H9 (cell line): ENCODE measurements around the gene TTC3. TPM values are rescaled to one million over a fixed set of nuclear protein-coding genes. Genes with fewer than 3 reads are reported as not detected.

Source experiments
- DNase-seq: peaks from one replicate; pipeline ENCODE4 v3.0.0-alpha.2; 2017
- H2AFZ ChIP-seq: one replicate; pipeline ENCODE4 v1.6.1; 2013; ENCODE audit warnings: mild to moderate bottlenecking, low read length, control low read depth, moderate library complexity
- H2AK5ac ChIP-seq: 2 replicates; pipeline ENCODE4 v1.6.1; 2013; ENCODE audit warnings: low read length, control low read depth, mixed read lengths; ENCODE audit not compliant: insufficient read length
- H2BK120ac ChIP-seq: one replicate; pipeline ENCODE4 v1.6.1; 2013; ENCODE audit warnings: low read depth, mild to moderate bottlenecking, low read length, control low read depth, inconsistent platforms; ENCODE audit not compliant: poor library complexity, severe bottlenecking
- H2BK12ac ChIP-seq: 2 replicates; pipeline ENCODE4 v1.6.1; 2013; ENCODE audit warnings: low read length, control low read depth, mixed read lengths, low read depth; ENCODE audit not compliant: insufficient read length
- H2BK15ac ChIP-seq: 2 replicates; pipeline ENCODE4 v1.6.1; 2013; ENCODE audit warnings: low read depth, low read length, control low read depth
- H2BK20ac ChIP-seq: one replicate; pipeline ENCODE4 v1.6.1; 2013; ENCODE audit warnings: low read depth, mild to moderate bottlenecking, low read length, control low read depth, inconsistent platforms; ENCODE audit not compliant: poor library complexity, severe bottlenecking
- H2BK5ac ChIP-seq: 2 replicates; pipeline ENCODE4 v1.6.1; 2013; ENCODE audit warnings: low read length, control low read depth, mixed read lengths; ENCODE audit not compliant: insufficient read length
- H3K14ac ChIP-seq: 2 replicates; pipeline ENCODE4 v1.6.1; 2013; ENCODE audit warnings: low read length, control low read depth; ENCODE audit not compliant: insufficient read depth
- H3K18ac ChIP-seq: 2 replicates; pipeline ENCODE4 v1.6.1; 2013; ENCODE audit warnings: low read depth, mild to moderate bottlenecking, mixed read lengths, low read length, control low read depth; ENCODE audit not compliant: insufficient read length
- H3K23ac ChIP-seq: 2 replicates; pipeline ENCODE4 v1.6.1; 2013; ENCODE audit warnings: low read length, control low read depth, mixed read lengths, low read depth; ENCODE audit not compliant: insufficient read length
- H3K23me2 ChIP-seq: 2 replicates; pipeline ENCODE4 v1.6.1; 2013; ENCODE audit warnings: low read depth, mild to moderate bottlenecking, mixed read lengths, low read length, control low read depth; ENCODE audit not compliant: insufficient read length, poor library complexity, severe bottlenecking
- H3K27ac ChIP-seq: 2 replicates; pipeline ENCODE4 v1.5.1; 2013; ENCODE audit warnings: low read length, control low read depth, mixed read lengths, low read depth; ENCODE audit not compliant: insufficient read length
- H3K27me3 ChIP-seq: 2 replicates; pipeline ENCODE4 v1.6.1; 2013; ENCODE audit warnings: low read length, control low read depth, inconsistent platforms; ENCODE audit not compliant: insufficient read depth
- H3K4ac ChIP-seq: 2 replicates; pipeline ENCODE4 v1.6.1; 2013; ENCODE audit warnings: low read depth, mild to moderate bottlenecking, control low read depth, inconsistent platforms, low read length, moderate library complexity
- H3K4me1 ChIP-seq: 2 replicates; pipeline ENCODE4 v1.6.1; 2013; ENCODE audit warnings: low read length, control low read depth, inconsistent platforms; ENCODE audit not compliant: insufficient read depth
- H3K4me2 ChIP-seq: 2 replicates; pipeline ENCODE4 v1.6.1; 2013; ENCODE audit warnings: low read length, control low read depth, mixed read lengths; ENCODE audit not compliant: insufficient read length, insufficient read depth
- H3K56ac ChIP-seq: 2 replicates; pipeline ENCODE4 v1.6.1; 2013; ENCODE audit warnings: low read depth, mild to moderate bottlenecking, mixed read lengths, low read length, control low read depth; ENCODE audit not compliant: insufficient read length
- H3K79me1 ChIP-seq: 2 replicates; pipeline ENCODE4 v1.6.1; 2013; ENCODE audit warnings: low read depth, mild to moderate bottlenecking, moderate library complexity, low read length, control low read depth, inconsistent platforms; ENCODE audit not compliant: insufficient read depth, poor library complexity, severe bottlenecking
- H3K79me2 ChIP-seq: 2 replicates; pipeline ENCODE4 v1.6.1; 2013; ENCODE audit warnings: low read length, control low read depth, inconsistent platforms; ENCODE audit not compliant: insufficient read depth
- H3K9ac ChIP-seq: 2 replicates; pipeline ENCODE4 v1.6.1; 2013; ENCODE audit warnings: low read length, control low read depth, mixed read lengths; ENCODE audit not compliant: insufficient read length; ENCODE audit errors: extremely low read depth
- H3K9me3 ChIP-seq: one replicate; pipeline ENCODE4 v1.6.1; 2013; ENCODE audit warnings: low read depth, low read length, inconsistent platforms; ENCODE audit not compliant: control insufficient read depth
- H3T11ph ChIP-seq: one replicate; pipeline ENCODE4 v1.6.1; 2013; ENCODE audit warnings: mild to moderate bottlenecking, low read length, control low read depth, inconsistent platforms
- H4K20me1 ChIP-seq: one replicate; pipeline ENCODE4 v1.6.1; 2013; ENCODE audit not compliant: control insufficient read depth, insufficient read length, insufficient read depth
- H4K5ac ChIP-seq: 2 replicates; pipeline ENCODE4 v1.6.1; 2013; ENCODE audit warnings: low read depth, mild to moderate bottlenecking, mixed read lengths, low read length, control low read depth; ENCODE audit not compliant: insufficient read length
- H4K8ac ChIP-seq: replicated peaks from 2 replicates; pipeline ENCODE4 v1.6.1; 2013; ENCODE audit warnings: low read length, control low read depth, mixed read lengths, low read depth; ENCODE audit not compliant: insufficient read length
- H4K91ac ChIP-seq: 2 replicates; pipeline ENCODE4 v1.6.1; 2013; ENCODE audit warnings: low read depth, mild to moderate bottlenecking, moderate library complexity, mixed read lengths, low read length, control low read depth; ENCODE audit not compliant: insufficient read length
- H3K27ac Mint-ChIP-seq, 3 experiments: 2 replicates in 2 of 3; 3 replicates in 1 of 3; pipeline ENCODE4 v1.8.0; 2020 to 2021; ENCODE audit warnings: mixed read lengths in 3 of 3, mild to moderate bottlenecking in 1 of 3, moderate library complexity in 1 of 3
- H3K27me3 Mint-ChIP-seq: 2 replicates; pipeline ENCODE4 v1.8.0; 2021; ENCODE audit warnings: low read depth, mild to moderate bottlenecking, moderate library complexity, mixed read lengths
- H3K36me3 Mint-ChIP-seq, 3 experiments: 2 replicates in 2 of 3; 3 replicates in 1 of 3; pipeline ENCODE4 v1.8.0; 2020 to 2021; ENCODE audit warnings: low read depth in 3 of 3, mixed read lengths in 3 of 3; ENCODE audit not compliant: insufficient read depth in 1 of 3
- H3K4me1 Mint-ChIP-seq, 2 experiments: 2 replicates each; pipeline ENCODE4 v1.8.0; 2020; ENCODE audit warnings: mixed read lengths in 2 of 2
- H3K4me3 Mint-ChIP-seq, 2 experiments: 2 replicates in 1 of 2; 3 replicates in 1 of 2; pipeline ENCODE4 v1.8.0; 2020 to 2021; ENCODE audit warnings: mild to moderate bottlenecking in 2 of 2, mixed read lengths in 2 of 2, moderate library complexity in 1 of 2
- H3K9me3 Mint-ChIP-seq, 2 experiments: 2 replicates in 1 of 2; 3 replicates in 1 of 2; pipeline ENCODE4 v1.8.0; 2020; ENCODE audit warnings: mild to moderate bottlenecking in 2 of 2, mixed read lengths in 2 of 2, moderate library complexity in 1 of 2
- total RNA-seq: library from RNA; stranded (reverse); gene quantifications from 2 replicates; pipeline ENCODE4 v1.2.1, GENCODE V29; 2021
- TF ChIP-seq, protein P1 (sequence below): fragments of 200-600 bp; sonication (generic); conservative IDR thresholded peaks from 3 replicates; pipeline ENCODE4 v1.8.0; 2021; ENCODE audit warnings: antibody characterized with exemption, mild to moderate bottlenecking

The TTC3 gene
- total RNA-seq, 1 experiment from 2014 or later, result 46.5 TPM

DNA sequence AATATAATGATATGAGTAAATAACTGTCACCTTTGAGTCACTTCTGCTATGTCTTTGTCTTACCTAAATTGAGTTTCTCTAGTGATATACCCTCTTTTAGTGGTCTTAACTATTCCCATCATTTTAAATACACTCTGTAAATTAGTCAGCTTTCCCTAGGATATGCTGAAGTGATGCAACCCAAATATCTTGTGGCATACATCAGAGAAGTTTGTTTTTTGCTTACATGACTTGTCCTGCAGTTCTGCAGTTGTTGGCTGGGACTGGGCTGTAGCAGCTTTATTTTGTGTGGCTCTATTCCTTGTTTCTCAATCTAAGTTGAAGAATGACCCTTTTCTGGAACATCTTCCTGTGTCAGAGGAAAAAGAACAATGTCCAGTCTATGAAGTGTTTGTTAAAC lies 76.4 kb downstream of the TTC3 start:
- Histone ChIP-seq H4K5ac (no peak overlapping the region), H2BK5ac (no peak overlapping the region), H2AFZ (no peak overlapping the region), H3K9me3 (no peaks in the 10 kb centered on the region), H2BK120ac (no peak overlapping the region), H3K4me2 (no peak overlapping the region), H3K27me3 (no peaks in the 10 kb centered on the region), H3K79me1 (no peaks in the 10 kb centered on the region), H4K91ac (no peak overlapping the region), H3K14ac (no peak overlapping the region), H3K23me2 (no peaks in the 10 kb centered on the region), H2BK20ac (no peak overlapping the region), H3K23ac (no peak overlapping the region), H2AK5ac (no peak overlapping the region), H3T11ph (no peak overlapping the region), H3K79me2 (no peaks in the 10 kb centered on the region), H3K18ac (no peak overlapping the region), H2BK12ac (no peak overlapping the region), H3K27ac (no peak overlapping the region), H3K4me1 (no peaks in the 10 kb centered on the region; the same call in 1 of the 2 replicates), H2BK15ac (no peak overlapping the region), H3K56ac (no peak overlapping the region), H3K4ac (no peak overlapping the region), H4K8ac (no peak overlapping the region), H4K20me1 (no peaks in the 10 kb centered on the region), H3K9ac (no peak overlapping the region)
- no peak overlapping the region for H3K4me3 Mint-ChIP-seq
- peaks cover 4 to 32% (median 18%) of the 10 kb centered on the region in 3 experiments; a peak in 5 of 7 replicates for H3K36me3 Mint-ChIP-seq
- DNase-seq, result no peak
- TF ChIP-seq, protein P1, sequence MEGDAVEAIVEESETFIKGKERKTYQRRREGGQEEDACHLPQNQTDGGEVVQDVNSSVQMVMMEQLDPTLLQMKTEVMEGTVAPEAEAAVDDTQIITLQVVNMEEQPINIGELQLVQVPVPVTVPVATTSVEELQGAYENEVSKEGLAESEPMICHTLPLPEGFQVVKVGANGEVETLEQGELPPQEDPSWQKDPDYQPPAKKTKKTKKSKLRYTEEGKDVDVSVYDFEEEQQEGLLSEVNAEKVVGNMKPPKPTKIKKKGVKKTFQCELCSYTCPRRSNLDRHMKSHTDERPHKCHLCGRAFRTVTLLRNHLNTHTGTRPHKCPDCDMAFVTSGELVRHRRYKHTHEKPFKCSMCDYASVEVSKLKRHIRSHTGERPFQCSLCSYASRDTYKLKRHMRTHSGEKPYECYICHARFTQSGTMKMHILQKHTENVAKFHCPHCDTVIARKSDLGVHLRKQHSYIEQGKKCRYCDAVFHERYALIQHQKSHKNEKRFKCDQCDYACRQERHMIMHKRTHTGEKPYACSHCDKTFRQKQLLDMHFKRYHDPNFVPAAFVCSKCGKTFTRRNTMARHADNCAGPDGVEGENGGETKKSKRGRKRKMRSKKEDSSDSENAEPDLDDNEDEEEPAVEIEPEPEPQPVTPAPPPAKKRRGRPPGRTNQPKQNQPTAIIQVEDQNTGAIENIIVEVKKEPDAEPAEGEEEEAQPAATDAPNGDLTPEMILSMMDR, result no peak
- H3K4me1 Mint-ChIP-seq, result peaks cover 15 to 16% of the 10 kb centered on the region in 2 experiments
- no peaks in the 10 kb centered on the region for H3K9me3 Mint-ChIP-seq
- no peaks in the 10 kb centered on the region for H3K27me3 Mint-ChIP-seq
- H3K27ac Mint-ChIP-seq, result no peak overlapping the region
